Astrocyte (in vitro differentiated cells and primary cell): Measurements from ENCODE around the gene DLGAP4. TPM values are rescaled to one million over a fixed set of nuclear protein-coding genes. Genes with fewer than 3 reads are reported as not detected.

Source experiments
- DNase-seq: peaks from one replicate; pipeline ENCODE4 v3.0.0-alpha.2; 2010; ENCODE audit warnings: low read depth
- FAIRE-seq: peaks from 2 replicates; lab custom pipeline; 2011; peaks lifted over from hg19 to GRCh38; lab: Jason Lieb, UNC
- H2AFZ ChIP-seq: 2 replicates; pipeline ENCODE4 v1.6.0; 2012; ENCODE audit warnings: low read depth, low read length, inconsistent platforms
- H3K27ac ChIP-seq: 2 replicates; pipeline ENCODE4 v1.5.1; 2011; ENCODE audit warnings: low read depth, low read length, inconsistent platforms
- H3K27me3 ChIP-seq: 2 replicates; pipeline ENCODE4 v1.6.0; 2011; ENCODE audit warnings: low read length, inconsistent platforms; ENCODE audit not compliant: insufficient read depth
- H3K36me3 ChIP-seq: 2 replicates; pipeline ENCODE4 v1.5.1; 2011; ENCODE audit warnings: low read length, inconsistent platforms; ENCODE audit not compliant: insufficient read depth
- H3K4me1 ChIP-seq: 2 replicates; pipeline ENCODE4 v1.5.1; 2011; ENCODE audit warnings: low read length, inconsistent platforms; ENCODE audit not compliant: insufficient read depth
- H3K4me2 ChIP-seq: 2 replicates; pipeline ENCODE4 v1.6.0; 2012; ENCODE audit warnings: low read length, inconsistent platforms
- H3K4me3 ChIP-seq: 2 replicates; pipeline ENCODE4 v1.5.1; 2011; ENCODE audit warnings: low read depth, mild to moderate bottlenecking, low read length, inconsistent platforms; ENCODE audit not compliant: insufficient read depth
- H3K79me2 ChIP-seq: 2 replicates; pipeline ENCODE4 v1.6.0; 2012; ENCODE audit warnings: mild to moderate bottlenecking, low read length, inconsistent platforms; ENCODE audit not compliant: insufficient read depth
- H3K9ac ChIP-seq: 2 replicates; pipeline ENCODE4 v1.6.0; 2012; ENCODE audit warnings: mild to moderate bottlenecking, low read length, inconsistent platforms
- H3K9me3 ChIP-seq: 2 replicates; pipeline ENCODE4 v1.5.1; 2012; ENCODE audit warnings: low read depth, mild to moderate bottlenecking, low read length, inconsistent platforms; ENCODE audit not compliant: insufficient read depth
- H4K20me1 ChIP-seq: 2 replicates; pipeline ENCODE4 v1.6.0; 2012; ENCODE audit warnings: low read length, inconsistent platforms; ENCODE audit not compliant: insufficient read depth
- H3K27ac Mint-ChIP-seq: one replicate; pipeline ENCODE4 v1.8.0; 2021; ENCODE audit warnings: mild to moderate bottlenecking, mixed read lengths; ENCODE audit not compliant: unreplicated experiment
- H3K27me3 Mint-ChIP-seq: one replicate; pipeline ENCODE4 v1.8.0; 2021; ENCODE audit warnings: low read depth, mixed read lengths; ENCODE audit not compliant: unreplicated experiment
- H3K36me3 Mint-ChIP-seq: one replicate; pipeline ENCODE4 v1.8.0; 2021; ENCODE audit warnings: low read depth, mixed read lengths; ENCODE audit not compliant: unreplicated experiment
- H3K4me1 Mint-ChIP-seq: one replicate; pipeline ENCODE4 v1.8.0; 2021; ENCODE audit warnings: low read depth, mixed read lengths; ENCODE audit not compliant: unreplicated experiment
- H3K4me3 Mint-ChIP-seq: one replicate; pipeline ENCODE4 v1.8.0; 2021; ENCODE audit warnings: mild to moderate bottlenecking, moderate library complexity, mixed read lengths; ENCODE audit not compliant: unreplicated experiment
- H3K9me3 Mint-ChIP-seq: one replicate; pipeline ENCODE4 v1.8.0; 2021; ENCODE audit warnings: mild to moderate bottlenecking, mixed read lengths; ENCODE audit not compliant: unreplicated experiment
- EZH2 ChIP-seq: IDR thresholded peaks from 2 replicates; pipeline ENCODE4 v1.6.1; 2012; ENCODE audit warnings: mild to moderate bottlenecking, low read length, inconsistent platforms; ENCODE audit not compliant: insufficient read depth
- total RNA-seq: library from RNA; stranded (reverse); gene quantifications from 2 replicates; pipeline ENCODE4 v1.2.1, GENCODE V29; 2021
- TF ChIP-seq, protein P1 (sequence below): IDR thresholded peaks from 2 replicates; pipeline ENCODE4 v1.5.1; 2011; ENCODE audit warnings: low read depth, mild to moderate bottlenecking, inconsistent platforms, low read length, moderate library complexity; ENCODE audit not compliant: insufficient read depth

DLGAP4 gene
- total RNA-seq, 1 donor from 2014 or later: 135 TPM

DNA sequence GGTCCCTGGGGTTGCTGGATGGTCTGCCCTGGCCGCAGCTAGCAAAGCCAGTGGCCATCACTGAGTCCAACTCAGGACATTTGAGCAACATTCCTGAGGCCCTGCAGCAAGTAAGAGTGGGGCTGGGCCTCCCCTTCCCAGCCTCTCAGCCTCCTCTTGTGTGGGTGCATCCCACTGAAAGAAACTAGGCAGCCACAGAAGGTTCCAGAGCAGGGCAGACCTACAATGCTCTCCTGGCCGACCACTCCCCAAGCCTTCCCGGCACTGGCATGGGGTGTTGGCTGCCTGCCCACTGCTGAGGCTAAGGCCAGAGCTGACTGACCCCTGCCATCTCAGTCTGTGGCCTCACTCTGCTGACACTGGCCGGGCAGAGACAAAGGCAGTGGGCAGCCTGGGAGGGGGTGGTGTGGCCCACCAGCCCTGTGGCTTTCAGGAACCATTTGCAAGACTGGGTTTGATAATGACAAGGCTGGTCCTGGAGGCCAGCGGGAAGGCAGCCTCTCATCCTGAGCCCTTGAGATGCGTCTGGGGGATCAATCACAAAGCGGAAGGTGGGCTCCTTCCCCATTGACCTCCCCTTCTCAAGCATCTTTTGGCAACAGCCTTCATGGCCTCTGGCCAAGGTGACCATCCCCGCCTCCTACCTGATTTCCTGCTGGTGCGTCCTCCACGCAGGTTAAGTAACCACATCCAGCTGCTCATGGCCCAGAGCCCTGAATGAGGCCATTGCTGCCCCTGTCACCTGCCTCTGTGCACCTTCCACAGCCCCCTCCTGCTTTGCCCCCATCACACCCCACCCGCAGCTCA, 9.6 kb downstream of the DLGAP4 start:
- Mint-ChIP-seq H3K4me1 (no peaks in the 10 kb centered on the region), H3K27me3 (peaks cover 45% of the 10 kb centered on the region), H3K27ac (no peak overlapping the region), H3K4me3 (no peak overlapping the region), H3K36me3 (no peaks in the 10 kb centered on the region), H3K9me3 (no peaks in the 10 kb centered on the region)
- H3K9me3 ChIP-seq: no peaks in the 10 kb centered on the region
- H3K79me2 ChIP-seq: no peaks in the 10 kb centered on the region
- no peaks in the 10 kb centered on the region for H3K4me1 ChIP-seq
- no peak overlapping the region for H3K9ac ChIP-seq
- no peak overlapping the region for H3K27ac ChIP-seq
- H3K27me3 ChIP-seq: peaks cover 10% of the 10 kb centered on the region
- no peak overlapping the region for H3K4me3 ChIP-seq
- no peak overlapping the region for H3K4me2 ChIP-seq
- DNase-seq (no peak), FAIRE-seq (no peak)
- no peaks in the 10 kb centered on the region for H3K36me3 ChIP-seq
- H4K20me1 ChIP-seq: peaks cover 3% of the 10 kb centered on the region
- no peak overlapping the region for H2AFZ ChIP-seq
- TF ChIP-seq EZH2: no peak
- TF ChIP-seq, protein P1, sequence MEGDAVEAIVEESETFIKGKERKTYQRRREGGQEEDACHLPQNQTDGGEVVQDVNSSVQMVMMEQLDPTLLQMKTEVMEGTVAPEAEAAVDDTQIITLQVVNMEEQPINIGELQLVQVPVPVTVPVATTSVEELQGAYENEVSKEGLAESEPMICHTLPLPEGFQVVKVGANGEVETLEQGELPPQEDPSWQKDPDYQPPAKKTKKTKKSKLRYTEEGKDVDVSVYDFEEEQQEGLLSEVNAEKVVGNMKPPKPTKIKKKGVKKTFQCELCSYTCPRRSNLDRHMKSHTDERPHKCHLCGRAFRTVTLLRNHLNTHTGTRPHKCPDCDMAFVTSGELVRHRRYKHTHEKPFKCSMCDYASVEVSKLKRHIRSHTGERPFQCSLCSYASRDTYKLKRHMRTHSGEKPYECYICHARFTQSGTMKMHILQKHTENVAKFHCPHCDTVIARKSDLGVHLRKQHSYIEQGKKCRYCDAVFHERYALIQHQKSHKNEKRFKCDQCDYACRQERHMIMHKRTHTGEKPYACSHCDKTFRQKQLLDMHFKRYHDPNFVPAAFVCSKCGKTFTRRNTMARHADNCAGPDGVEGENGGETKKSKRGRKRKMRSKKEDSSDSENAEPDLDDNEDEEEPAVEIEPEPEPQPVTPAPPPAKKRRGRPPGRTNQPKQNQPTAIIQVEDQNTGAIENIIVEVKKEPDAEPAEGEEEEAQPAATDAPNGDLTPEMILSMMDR: no peak

DNA sequence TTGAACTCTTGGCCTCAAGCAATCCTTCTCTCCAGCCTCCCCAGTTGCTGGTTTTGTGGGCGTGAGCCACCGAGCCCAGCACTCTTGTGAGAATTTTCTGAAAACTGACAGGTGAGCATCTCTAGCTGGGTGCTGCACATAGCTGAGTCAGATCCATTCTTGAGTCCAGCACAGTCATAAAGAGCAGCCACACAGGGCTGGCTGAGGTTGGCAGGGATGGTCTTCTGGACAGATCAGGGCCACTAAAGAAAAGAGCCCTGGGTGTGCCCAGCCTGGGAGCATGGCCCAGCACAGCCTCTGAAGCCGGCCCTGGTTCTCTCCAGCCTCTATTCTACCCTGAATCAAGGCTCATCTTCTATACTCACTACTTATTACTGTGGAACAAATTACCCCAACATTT, 11.5 kb downstream of the DLGAP4 start:
- H3K4me3 Mint-ChIP-seq: no peak overlapping the region
- DNase-seq (no peak), FAIRE-seq (no peak)
- H3K79me2 ChIP-seq: no peaks in the 10 kb centered on the region
- H3K36me3 Mint-ChIP-seq: peaks cover 2% of the 10 kb centered on the region
- H3K4me3 ChIP-seq: no peak overlapping the region
- no peaks in the 10 kb centered on the region for H3K4me1 ChIP-seq
- H3K9ac ChIP-seq: no peak overlapping the region
- no peak overlapping the region for H3K27ac ChIP-seq
- H3K4me2 ChIP-seq: no peak overlapping the region
- peaks cover 42% of the 10 kb centered on the region for H3K27me3 Mint-ChIP-seq
- H3K9me3 ChIP-seq: no peaks in the 10 kb centered on the region
- no peaks in the 10 kb centered on the region for H3K4me1 Mint-ChIP-seq
- H2AFZ ChIP-seq: no peak overlapping the region
- no peaks in the 10 kb centered on the region for H3K36me3 ChIP-seq
- no peak overlapping the region for H3K27ac Mint-ChIP-seq
- no peaks in the 10 kb centered on the region for H3K9me3 Mint-ChIP-seq
- H4K20me1 ChIP-seq: peaks cover 3% of the 10 kb centered on the region
- peaks cover 11% of the 10 kb centered on the region for H3K27me3 ChIP-seq
- TF ChIP-seq, protein P1: no peak
- TF ChIP-seq EZH2: no peak

DNA sequence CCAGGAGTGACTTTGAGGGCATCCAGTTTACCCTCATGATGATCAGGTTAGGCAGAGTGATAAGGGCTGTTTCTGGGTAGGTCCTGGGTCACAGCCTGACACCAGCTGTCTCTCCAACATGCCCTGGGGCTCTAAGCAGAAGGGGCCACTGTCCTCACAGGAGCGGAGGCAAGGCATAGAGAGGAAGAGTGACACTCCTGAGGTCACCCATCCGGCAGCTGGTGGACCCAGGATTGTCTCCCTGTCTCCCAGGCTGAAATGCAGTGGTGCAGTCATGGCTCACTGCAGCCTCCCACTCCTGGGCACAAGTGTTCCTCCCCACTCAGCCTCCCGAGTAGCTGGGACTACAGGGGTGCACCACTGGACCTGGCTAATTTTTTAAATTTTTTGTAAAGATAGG, 12.0 kb downstream of the DLGAP4 start:
- H3K4me3 ChIP-seq: no peak overlapping the region
- no peaks in the 10 kb centered on the region for H3K4me1 Mint-ChIP-seq
- H3K4me2 ChIP-seq: no peak overlapping the region
- TF ChIP-seq, protein P1: no peak
- no peak for TF ChIP-seq EZH2
- H3K27me3 Mint-ChIP-seq: peaks cover 42% of the 10 kb centered on the region
- FAIRE-seq (no peak), DNase-seq (no peak)
- H3K27me3 ChIP-seq: peaks cover 11% of the 10 kb centered on the region
- no peaks in the 10 kb centered on the region for H3K4me1 ChIP-seq
- H3K36me3 ChIP-seq: no peaks in the 10 kb centered on the region
- no peak overlapping the region for H3K27ac Mint-ChIP-seq
- no peak overlapping the region for H3K27ac ChIP-seq
- no peak overlapping the region for H3K4me3 Mint-ChIP-seq
- no peaks in the 10 kb centered on the region for H3K9me3 ChIP-seq
- H4K20me1 ChIP-seq: peaks cover 3% of the 10 kb centered on the region
- no peaks in the 10 kb centered on the region for H3K79me2 ChIP-seq
- H3K9ac ChIP-seq: no peak overlapping the region
- no peak overlapping the region for H2AFZ ChIP-seq
- no peaks in the 10 kb centered on the region for H3K9me3 Mint-ChIP-seq
- H3K36me3 Mint-ChIP-seq: peaks cover 2% of the 10 kb centered on the region
